PC-9 (cell line): ENCODE measurements around the gene KMT2D. TPM values are rescaled to one million over a fixed set of nuclear protein-coding genes. Genes with fewer than 3 reads are reported as not detected.

ENCODE experiments used
- BruUV-seq: library from RNA; stranded (reverse); fragments of 400-500 nt; replicated peaks from 2 replicates; lab custom pipeline; 2021; lab: Mats Ljungman, UMichigan
- CTCF ChIA-PET: fragments of 300-600 bp; sonication (Branson Sonifier 250); formaldehyde crosslinking; loops from one replicate; lab custom pipeline; 2022; ENCODE audit warnings: antibody characterized with exemption; lab: Charles Lee
- POLR2A ChIA-PET: fragments of 300-600 bp; sonication (Branson Sonifier 250); formaldehyde crosslinking; loops from one replicate; lab custom pipeline; 2022; ENCODE audit warnings: antibody characterized with exemption; ENCODE audit not compliant: unreplicated experiment; lab: Charles Lee
- DNase-seq, 2 experiments: peaks; one replicate each; pipeline versions ENCODE4 v3.0.0 to v3.0.0-alpha.2; 2015 to 2022; ENCODE audit warnings: mixed read lengths in 1 of 2
- H2AFZ ChIP-seq: fragments of 200-600 bp; sonication (generic); 2 replicates; pipeline ENCODE4 v1.8.1; 2017; ENCODE audit warnings: antibody characterized with exemption
- H3F3A ChIP-seq: fragments of 200-600 bp; sonication (generic); 2 replicates; pipeline ENCODE4 v1.8.1; 2017; ENCODE audit warnings: antibody characterized with exemption, mild to moderate bottlenecking, low read depth; ENCODE audit not compliant: insufficient read depth
- H3K27ac ChIP-seq: fragments of 200-600 bp; sonication (generic); 2 replicates; pipeline ENCODE4 v1.6.1; 2016; ENCODE audit warnings: mixed run types
- H3K27me3 ChIP-seq: fragments of 200-600 bp; sonication (generic); 2 replicates; pipeline ENCODE4 v1.6.1; 2016; ENCODE audit warnings: low read depth, mixed run types; ENCODE audit not compliant: insufficient read depth
- H3K36me3 ChIP-seq: fragments of 200-600 bp; sonication (generic); 2 replicates; pipeline ENCODE4 v1.6.1; 2016; ENCODE audit warnings: low read depth, mixed run types
- H3K4me1 ChIP-seq: fragments of 200-600 bp; sonication (generic); replicated peaks from 2 replicates; pipeline ENCODE4 v1.6.1; 2016; ENCODE audit warnings: mixed run types; ENCODE audit not compliant: insufficient read depth
- H3K4me2 ChIP-seq: fragments of 200-600 bp; sonication (generic); 2 replicates; pipeline ENCODE4 v1.6.1; 2017; ENCODE audit warnings: mixed run types
- H3K4me3 ChIP-seq: fragments of 200-600 bp; sonication (generic); 2 replicates; pipeline ENCODE4 v1.6.1; 2016; ENCODE audit warnings: mixed run types
- H3K79me2 ChIP-seq: fragments of 200-600 bp; sonication (generic); 2 replicates; pipeline ENCODE4 v1.6.1; 2017; ENCODE audit warnings: low read depth, mixed run types
- H3K9me2 ChIP-seq: fragments of 200-600 bp; sonication (generic); 2 replicates; pipeline ENCODE4 v1.8.1; 2017; ENCODE audit warnings: mild to moderate bottlenecking; ENCODE audit not compliant: insufficient read depth
- H3K9me3 ChIP-seq: fragments of 200-600 bp; sonication (generic); 2 replicates; pipeline ENCODE4 v1.8.1; 2016; ENCODE audit warnings: low read depth; ENCODE audit not compliant: insufficient read depth
- H4K20me1 ChIP-seq: fragments of 200-600 bp; sonication (generic); 2 replicates; pipeline ENCODE4 v1.8.1; 2017; ENCODE audit not compliant: insufficient read depth
- CTCF ChIP-seq: fragments of 200-600 bp; sonication (generic); conservative IDR thresholded peaks from 2 replicates; pipeline ENCODE4 v1.6.1; 2017; ENCODE audit warnings: mixed run types, antibody characterized with exemption, mild to moderate bottlenecking, moderate library complexity
- EZH2 ChIP-seq: fragments of 200-600 bp; sonication (generic); IDR thresholded peaks from 2 replicates; pipeline ENCODE4 v1.8.0; 2017; ENCODE audit warnings: antibody characterized with exemption, low read depth
- intact Hi-C: fragments of 100-400 bp; cut with micrococcal nuclease; formaldehyde crosslinking; loops from one replicate; pipeline ENCODE4 v1.10.0; 2022; ENCODE audit not compliant: unreplicated experiment
- total RNA-seq: library from RNA; stranded (reverse); gene quantifications from 2 replicates; pipeline ENCODE4 v1.2.3, GENCODE V29; 2021

The KMT2D gene
- total RNA-seq, 1 experiment from 2014 or later = 94.0 TPM

- H4K20me1 ChIP-seq = no peaks in the 10 kb centered on the region
- H3K4me3 ChIP-seq = peak overlapping the region; percentile 65
- no peaks in the 10 kb centered on the region for H3K9me3 ChIP-seq
- H3K9me2 ChIP-seq = no peaks in the 10 kb centered on the region
- intact Hi-C loops = loop anchor here (2.0 to 5.0 kb wide), 2 partner anchors 18 to 38 kb away; no protein-coding TSS in a partner anchor
- peaks cover 14% of the 10 kb centered on the region for H3K4me1 ChIP-seq
- no peak for TF ChIP-seq CTCF
- TF ChIP-seq EZH2 = no peak
- CTCF ChIA-PET = interaction anchor here (0.6 to 1.6 kb wide), 4 partner anchors 23 to 328 kb away, joined by 3 to 8 read pairs (median 6); no protein-coding TSS in a partner anchor
- H3K27ac ChIP-seq = peak overlapping the region; percentile 91
- peaks cover 36% of the 10 kb centered on the region for H3F3A ChIP-seq
- peaks cover 29% of the 10 kb centered on the region for H3K79me2 ChIP-seq
- DNase-seq = no peak
- peak overlapping the region; percentile 86 for H2AFZ ChIP-seq
- peak overlapping the region; percentile 87 for H3K4me2 ChIP-seq
- H3K36me3 ChIP-seq = no peaks in the 10 kb centered on the region
- POLR2A ChIA-PET = no interaction called here
- H3K27me3 ChIP-seq = no peaks in the 10 kb centered on the region
- TSS peak; percentile 95 for BruUV-seq
Measured at GRCh38 chr12:49019120-49019430, 41.5 kb downstream of the KMT2D start.

GRCh38 chr12:49018261-49019119 is 42.1 kb downstream of the KMT2D start, which contains the start of gene PRKAG1:
Gene PRKAG1, minus strand, starts transcription at chr12:49018776. Its CDS starts 36 bp downstream, at chr12:49018740.
- CTCF ChIA-PET = interaction anchor here (0.8 to 2.6 kb wide), 4 partner anchors 17 to 25 kb away, joined by 3 to 10 read pairs (median 5); no protein-coding TSS in a partner anchor
- TSS peak; percentile 62 for BruUV-seq

More at GRCh38 chr12:49018261-49019119, 42.1 kb downstream of the KMT2D start, which contains the start of gene PRKAG1:
- Histone ChIP-seq H3K4me2 (peak within 1 kb of the TSS; percentile 87), H4K20me1 (no peaks in the 10 kb centered on the region), H3K9me2 (no peaks in the 10 kb centered on the region), H3K4me1 (peaks cover 14% of the 10 kb centered on the region), H3K9me3 (no peaks in the 10 kb centered on the region), H3K4me3 (peak within 1 kb of the TSS; percentile 65), H2AFZ (peak within 1 kb of the TSS; percentile 86), H3K36me3 (no peaks in the 10 kb centered on the region), H3F3A (peaks cover 32% of the 10 kb centered on the region), H3K27me3 (no peaks in the 10 kb centered on the region), H3K27ac (peak within 1 kb of the TSS; percentile 91), H3K79me2 (peaks cover 30% of the 10 kb centered on the region)
- intact Hi-C loops = loop anchor here (2.0 to 5.0 kb wide), 2 partner anchors 18 to 39 kb away; no protein-coding TSS in a partner anchor
- DNase-seq = peak; percentile 87 to 93
- TF ChIP-seq CTCF (no peak; the same call in 1 of the 2 replicates), EZH2 (no peak)
- POLR2A ChIA-PET = interaction anchor here (0.6 to 0.9 kb wide), 3 partner anchors 19 to 203 kb away, joined by 3 to 6 read pairs (median 4); partner anchors contain the start of gene DDN
